ENCODE results near the gene GREB1L. TPM values are rescaled to one million over a fixed set of nuclear protein-coding genes. Genes with fewer than 3 reads are reported as not detected.
A peak's percentile ranks its signal among the peaks of the same experiment; 100 is the strongest.
"Not testable (repeated sequence)": the region's sequence is repeated elsewhere in the genome, so short reads cannot be mapped to it uniquely, and the experiment has no call there.

Gene GREB1L
- polyA plus RNA-seq, 3 donors: 2.1 to 4.4 (median 2.4) TPM

GRCh38 chr18:21260621-21261020, 18.6 kb downstream of the GREB1L start:
- DNase-seq (ENCODE audit: extremely low read depth in 1 of 11, low read depth in 9 of 11, low spot score in 4 of 11): no peak

- no peak for DNase-seq (ENCODE audit: extremely low read depth in 1 of 11, low read depth in 9 of 11, low spot score in 4 of 11)
These were observed 19.3 kb downstream of the GREB1L start for GRCh38 chr18:21261352-21261751.

GRCh38 chr18:21262244-21262643, 20.2 kb downstream of the GREB1L start:
- no peak for DNase-seq (ENCODE audit: extremely low read depth in 1 of 11, low read depth in 9 of 11, low spot score in 4 of 11)

GRCh38 chr18:21262979-21263378, 20.9 kb downstream of the GREB1L start:
- no peak for DNase-seq (ENCODE audit: extremely low read depth in 1 of 11, low read depth in 9 of 11, low spot score in 4 of 11)

- peak in 7 of 11 donors; percentile 36 to 70 (median 56) for DNase-seq (ENCODE audit: extremely low read depth in 1 of 11, low read depth in 9 of 11, low spot score in 4 of 11)
These were observed 22.6 kb downstream of the GREB1L start for GRCh38 chr18:21264651-21265050.

GRCh38 chr18:21265971-21266673, 24.1 kb downstream of the GREB1L start:
- DNase-seq (ENCODE audit: extremely low read depth in 1 of 11, low read depth in 9 of 11, low spot score in 4 of 11): no peak

- no peak for DNase-seq (ENCODE audit: extremely low read depth in 1 of 11, low read depth in 9 of 11, low spot score in 4 of 11)
These were observed 25.4 kb downstream of the GREB1L start for GRCh38 chr18:21267400-21267799.

GRCh38 chr18:21269349-21269748, 27.3 kb downstream of the GREB1L start:
- DNase-seq (ENCODE audit: extremely low read depth in 1 of 11, low read depth in 9 of 11, low spot score in 4 of 11): no peak

- no peak for DNase-seq (ENCODE audit: extremely low read depth in 1 of 11, low read depth in 9 of 11, low spot score in 4 of 11)
These were observed 28.4 kb downstream of the GREB1L start for GRCh38 chr18:21270453-21270852.

GRCh38 chr18:21272016-21272579, 30.1 kb downstream of the GREB1L start:
- no peak for DNase-seq (ENCODE audit: extremely low read depth in 1 of 11, low read depth in 9 of 11, low spot score in 4 of 11)

- no peak for DNase-seq (ENCODE audit: extremely low read depth in 1 of 11, low read depth in 9 of 11, low spot score in 4 of 11)
These were observed 31.5 kb downstream of the GREB1L start for GRCh38 chr18:21273568-21273967.

GRCh38 chr18:21275645-21276044, 33.6 kb downstream of the GREB1L start:
- no peak for DNase-seq (ENCODE audit: extremely low read depth in 1 of 11, low read depth in 9 of 11, low spot score in 4 of 11)

- no peak for DNase-seq (ENCODE audit: extremely low read depth in 1 of 11, low read depth in 9 of 11, low spot score in 4 of 11)
These were observed 35.5 kb downstream of the GREB1L start for GRCh38 chr18:21277578-21277977.

- not testable (repeated sequence) for DNase-seq (ENCODE audit: extremely low read depth in 1 of 11, low read depth in 9 of 11, low spot score in 4 of 11)
These were observed 36.2 kb downstream of the GREB1L start for GRCh38 chr18:21278218-21278617.

- no peak for DNase-seq (ENCODE audit: extremely low read depth in 1 of 11, low read depth in 9 of 11, low spot score in 4 of 11)
These were observed 39.6 kb downstream of the GREB1L start for GRCh38 chr18:21281603-21282002.

GRCh38 chr18:21284540-21284939, 42.5 kb downstream of the GREB1L start:
- DNase-seq (ENCODE audit: extremely low read depth in 1 of 11, low read depth in 9 of 11, low spot score in 4 of 11): no peak

- DNase-seq (ENCODE audit: extremely low read depth in 1 of 11, low read depth in 9 of 11, low spot score in 4 of 11): no peak
These were observed 47.8 kb downstream of the GREB1L start for GRCh38 chr18:21289827-21290226.

- DNase-seq (ENCODE audit: extremely low read depth in 1 of 11, low read depth in 9 of 11, low spot score in 4 of 11): no peak
These were observed 49.1 kb downstream of the GREB1L start for GRCh38 chr18:21291106-21291505.

GRCh38 chr18:21293479-21293878, 51.4 kb downstream of the GREB1L start:
- DNase-seq (ENCODE audit: extremely low read depth in 1 of 11, low read depth in 9 of 11, low spot score in 4 of 11): no peak

- DNase-seq (ENCODE audit: extremely low read depth in 1 of 11, low read depth in 9 of 11, low spot score in 4 of 11): no peak
These were observed 53.1 kb downstream of the GREB1L start for GRCh38 chr18:21295101-21295500.

- no peak for DNase-seq (ENCODE audit: extremely low read depth in 1 of 11, low read depth in 9 of 11, low spot score in 4 of 11)
These were observed 54.0 kb downstream of the GREB1L start for GRCh38 chr18:21296045-21296444.

All from renal cortex interstitium (tissue), 11 donors.